ENCODE data around the gene AK5. TPM values are rescaled to one million over a fixed set of nuclear protein-coding genes. Genes with fewer than 3 reads are reported as not detected.

AK5 gene
- total RNA-seq, 2 donors from 2014 or later = 1.2 TPM; not detected in 1

GRCh38 chr1:77378723-77379535 lies 97.1 kb downstream of the AK5 start:
- no peak overlapping the region for H3K27ac Mint-ChIP-seq
- no peaks in the 10 kb centered on the region for H3K4me1 Mint-ChIP-seq (ENCODE audit: low read depth in 2 of 2)
- ATAC-seq (no peak), DNase-seq (ENCODE audit: low spot score) (no peak)
- H3K9me3 Mint-ChIP-seq = no peaks in the 10 kb centered on the region
- no peaks in the 10 kb centered on the region for H3K36me3 Mint-ChIP-seq
- H3K27me3 Mint-ChIP-seq = no peaks in the 10 kb centered on the region
- H3K4me3 Mint-ChIP-seq = no peak overlapping the region

GRCh38 chr1:77382366-77382765 lies 100.5 kb downstream of the AK5 start:
- no peak for ATAC-seq
- no peaks in the 10 kb centered on the region for H3K36me3 Mint-ChIP-seq
- DNase-seq (ENCODE audit: low spot score) = no peak
- H3K4me3 Mint-ChIP-seq = no peak overlapping the region
- H3K4me1 Mint-ChIP-seq (ENCODE audit: low read depth in 2 of 2) = no peaks in the 10 kb centered on the region
- H3K27me3 Mint-ChIP-seq = no peaks in the 10 kb centered on the region
- no peaks in the 10 kb centered on the region for H3K9me3 Mint-ChIP-seq
- no peak overlapping the region for H3K27ac Mint-ChIP-seq

- Mint-ChIP-seq H3K4me3 (no peak overlapping the region), H3K36me3 (no peaks in the 10 kb centered on the region), H3K9me3 (no peaks in the 10 kb centered on the region), H3K4me1 (ENCODE audit: low read depth in 2 of 2) (peaks cover 0 to 2% of the 10 kb centered on the region in 2 donors), H3K27ac (no peak overlapping the region), H3K27me3 (no peaks in the 10 kb centered on the region)
- DNase-seq (ENCODE audit: low spot score) (no peak), ATAC-seq (no peak)
Observed at GRCh38 chr1:77383236-77383635, 101.4 kb downstream of the AK5 start.

DNA sequence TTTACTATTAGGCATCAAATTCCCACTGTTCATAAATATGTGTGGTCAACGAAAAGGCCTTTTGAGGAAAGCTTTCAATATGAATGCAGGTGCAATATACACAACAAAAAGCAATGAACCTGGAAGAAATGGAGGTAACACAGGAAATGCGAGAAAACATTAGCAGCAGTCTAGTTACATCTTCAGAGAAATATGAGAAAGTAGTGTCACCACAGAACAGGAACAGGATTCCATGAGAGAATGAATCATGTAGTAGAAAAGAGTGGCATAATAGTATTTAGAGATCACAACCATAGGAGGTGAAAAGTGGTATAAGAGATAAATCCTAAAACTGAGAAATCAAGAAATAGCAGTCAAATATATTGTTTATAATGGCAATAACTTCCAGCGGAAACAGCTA lies 103.7 kb downstream of the AK5 start:
- DNase-seq (ENCODE audit: low spot score) (no peak), ATAC-seq (no peak)
- H3K4me1 Mint-ChIP-seq (ENCODE audit: low read depth in 2 of 2) = peaks cover 0 to 8% of the 10 kb centered on the region in 2 donors
- H3K36me3 Mint-ChIP-seq = no peaks in the 10 kb centered on the region
- H3K27ac Mint-ChIP-seq = no peak overlapping the region
- H3K9me3 Mint-ChIP-seq = no peaks in the 10 kb centered on the region
- no peak overlapping the region for H3K4me3 Mint-ChIP-seq
- H3K27me3 Mint-ChIP-seq = peaks cover 0 to 2% of the 10 kb centered on the region in 2 donors

- H3K9me3 Mint-ChIP-seq = no peaks in the 10 kb centered on the region
- ATAC-seq (no peak), DNase-seq (ENCODE audit: low spot score) (no peak)
- peaks cover 0 to 2% of the 10 kb centered on the region in 2 donors for H3K27me3 Mint-ChIP-seq
- H3K27ac Mint-ChIP-seq = no peak overlapping the region
- H3K4me1 Mint-ChIP-seq (ENCODE audit: low read depth in 2 of 2) = peaks cover 0 to 8% of the 10 kb centered on the region in 2 donors
- H3K4me3 Mint-ChIP-seq = no peak overlapping the region
- H3K36me3 Mint-ChIP-seq = no peaks in the 10 kb centered on the region
Observed at GRCh38 chr1:77386276-77386675, 104.5 kb downstream of the AK5 start.

- ATAC-seq = no peak
- H3K27me3 Mint-ChIP-seq = peaks cover 0 to 2% of the 10 kb centered on the region in 2 donors
- DNase-seq (ENCODE audit: low spot score) = no peak
- H3K4me3 Mint-ChIP-seq = no peak overlapping the region
- H3K27ac Mint-ChIP-seq = no peak overlapping the region
- no peaks in the 10 kb centered on the region for H3K36me3 Mint-ChIP-seq
- H3K9me3 Mint-ChIP-seq = no peaks in the 10 kb centered on the region
- H3K4me1 Mint-ChIP-seq (ENCODE audit: low read depth in 2 of 2) = peaks cover 0 to 8% of the 10 kb centered on the region in 2 donors
Observed at GRCh38 chr1:77387553-77387952, 105.7 kb downstream of the AK5 start.

DNA sequence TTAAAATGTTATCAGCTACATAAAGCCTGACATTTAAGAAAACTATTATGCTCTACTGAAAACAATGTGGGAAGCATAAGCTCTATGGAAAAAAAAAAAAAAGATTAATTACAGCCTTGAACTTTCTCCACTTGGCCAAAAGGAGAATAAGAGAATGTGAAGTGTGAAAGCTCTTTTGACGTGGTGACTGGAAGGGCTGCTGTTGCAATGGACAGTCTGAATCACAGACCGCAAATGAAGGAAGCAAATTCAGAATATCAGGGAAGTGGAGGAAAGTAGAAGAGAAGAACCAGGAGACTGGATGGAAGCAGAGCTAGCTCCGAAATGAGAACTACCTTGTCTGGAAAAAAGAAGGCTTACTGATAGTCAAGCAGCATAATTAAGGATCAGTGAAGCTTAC lies 106.8 kb downstream of the AK5 start:
- no peaks in the 10 kb centered on the region for H3K9me3 Mint-ChIP-seq
- DNase-seq (ENCODE audit: low spot score) (no peak), ATAC-seq (no peak)
- no peak overlapping the region for H3K27ac Mint-ChIP-seq
- H3K4me3 Mint-ChIP-seq = no peak overlapping the region
- no peaks in the 10 kb centered on the region for H3K36me3 Mint-ChIP-seq
- peaks cover 0 to 2% of the 10 kb centered on the region in 2 donors for H3K27me3 Mint-ChIP-seq
- peaks cover 0 to 8% of the 10 kb centered on the region in 2 donors for H3K4me1 Mint-ChIP-seq (ENCODE audit: low read depth in 2 of 2)

DNA sequence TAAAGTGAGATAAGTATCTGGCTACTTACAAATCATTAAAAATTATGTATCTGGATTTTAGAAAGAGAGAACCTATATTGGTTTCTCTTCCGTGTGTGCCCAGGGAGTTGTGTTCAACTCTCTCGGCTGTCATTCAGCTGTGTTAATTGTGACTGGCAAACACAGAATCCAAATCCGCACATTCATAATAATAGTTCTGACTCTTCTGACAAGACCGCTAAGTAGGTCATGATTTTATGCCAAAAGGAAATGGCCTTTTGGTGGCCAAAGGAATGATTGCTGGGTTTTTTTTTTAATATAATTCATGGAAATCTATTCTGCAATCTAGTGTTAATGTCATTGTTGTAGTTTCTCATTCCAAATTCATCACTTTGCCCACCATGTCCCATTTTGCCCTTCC lies 110.7 kb downstream of the AK5 start:
- H3K9me3 Mint-ChIP-seq = no peaks in the 10 kb centered on the region
- H3K27me3 Mint-ChIP-seq = peaks cover 0 to 6% of the 10 kb centered on the region in 2 donors
- H3K4me1 Mint-ChIP-seq (ENCODE audit: low read depth in 2 of 2) = peaks cover 0 to 8% of the 10 kb centered on the region in 2 donors
- H3K4me3 Mint-ChIP-seq = no peak overlapping the region
- no peaks in the 10 kb centered on the region for H3K36me3 Mint-ChIP-seq
- no peak for DNase-seq (ENCODE audit: low spot score)
- ATAC-seq = no peak
- no peak overlapping the region for H3K27ac Mint-ChIP-seq

GRCh38 chr1:77394166-77394565 lies 112.3 kb downstream of the AK5 start:
- DNase-seq (ENCODE audit: low spot score) (no peak), ATAC-seq (no peak)
- Mint-ChIP-seq H3K27me3 (peaks cover 0 to 5% of the 10 kb centered on the region in 2 donors), H3K4me3 (no peak overlapping the region), H3K9me3 (no peaks in the 10 kb centered on the region), H3K36me3 (no peaks in the 10 kb centered on the region), H3K4me1 (ENCODE audit: low read depth in 2 of 2) (peaks cover 0 to 2% of the 10 kb centered on the region in 2 donors), H3K27ac (no peak overlapping the region)

DNA sequence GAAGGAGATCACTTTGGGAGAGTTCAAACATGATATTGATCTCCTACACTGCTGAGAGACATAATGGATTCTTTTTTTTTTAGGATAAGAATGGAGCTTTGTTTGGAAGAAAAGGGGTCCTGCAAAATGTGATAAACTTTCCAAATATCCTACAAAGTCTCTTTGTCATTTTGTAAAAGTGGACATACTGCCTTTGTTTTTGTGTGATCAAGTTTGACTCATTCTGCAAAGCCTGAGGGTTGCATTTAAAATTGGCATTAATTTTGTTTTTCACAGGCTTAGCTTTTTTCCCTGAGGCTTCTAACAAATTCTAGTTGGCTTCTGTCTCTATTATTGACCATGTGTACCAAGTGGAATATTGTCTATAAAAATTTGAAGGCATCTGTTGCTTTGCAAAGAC lies 113.2 kb downstream of the AK5 start:
- peaks cover 0 to 3% of the 10 kb centered on the region in 2 donors for H3K27me3 Mint-ChIP-seq
- no peak overlapping the region for H3K4me3 Mint-ChIP-seq
- DNase-seq (ENCODE audit: low spot score) = no peak
- H3K4me1 Mint-ChIP-seq (ENCODE audit: low read depth in 2 of 2) = no peaks in the 10 kb centered on the region
- ATAC-seq = no peak
- no peak overlapping the region for H3K27ac Mint-ChIP-seq
- no peaks in the 10 kb centered on the region for H3K9me3 Mint-ChIP-seq
- H3K36me3 Mint-ChIP-seq = no peaks in the 10 kb centered on the region

GRCh38 chr1:77398152-77398551 lies 116.3 kb downstream of the AK5 start:
- DNase-seq (ENCODE audit: low spot score) (no peak), ATAC-seq (no peak)
- no peaks in the 10 kb centered on the region for H3K36me3 Mint-ChIP-seq
- no peaks in the 10 kb centered on the region for H3K9me3 Mint-ChIP-seq
- no peak overlapping the region for H3K27ac Mint-ChIP-seq
- no peak overlapping the region for H3K4me3 Mint-ChIP-seq
- peaks cover 0 to 3% of the 10 kb centered on the region in 2 donors for H3K27me3 Mint-ChIP-seq
- no peaks in the 10 kb centered on the region for H3K4me1 Mint-ChIP-seq (ENCODE audit: low read depth in 2 of 2)

DNA sequence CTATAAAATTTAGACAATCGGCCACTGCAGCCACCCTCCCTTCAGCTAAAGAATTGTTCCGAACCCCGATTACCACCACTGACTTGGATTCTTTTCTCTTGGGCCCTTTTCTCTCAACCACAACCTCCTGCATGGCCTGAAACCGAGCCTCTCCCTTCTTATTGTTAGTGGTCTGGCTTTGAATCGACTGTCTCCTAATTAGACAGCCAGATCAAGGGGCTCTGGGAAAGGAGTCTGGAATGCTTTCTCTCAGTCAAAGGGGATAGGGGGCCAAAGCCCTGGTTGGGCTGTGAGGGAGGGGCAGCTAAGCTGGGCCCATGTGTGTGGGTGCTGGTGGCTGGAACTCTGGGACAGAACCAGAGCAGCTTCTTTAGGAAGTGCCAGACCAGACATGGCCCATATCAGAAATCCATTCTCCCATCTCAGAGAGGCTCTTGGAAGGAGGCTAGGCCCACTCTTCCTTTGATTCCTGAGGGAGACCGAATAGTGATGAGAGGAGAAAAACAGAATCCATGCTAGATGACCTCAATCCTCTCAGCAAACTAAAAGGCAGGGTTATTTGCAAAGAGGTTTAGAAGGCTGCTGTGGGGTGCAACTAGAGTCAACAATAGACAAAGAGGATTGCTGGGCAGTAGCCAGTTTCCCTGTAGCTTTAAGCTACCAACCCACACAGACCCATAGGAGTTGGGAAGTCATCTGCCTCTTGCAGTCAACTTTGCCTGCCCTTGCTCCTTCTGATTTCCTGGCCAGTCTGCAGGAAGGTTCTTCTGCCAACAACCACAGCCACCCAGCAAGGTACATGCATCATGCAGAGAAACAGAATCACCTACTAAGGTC lies 117.6 kb downstream of the AK5 start:
- DNase-seq (ENCODE audit: low spot score) (no peak), ATAC-seq (no peak)
- Mint-ChIP-seq H3K27ac (no peak overlapping the region), H3K9me3 (no peaks in the 10 kb centered on the region), H3K4me3 (no peak overlapping the region), H3K4me1 (ENCODE audit: low read depth in 2 of 2) (no peaks in the 10 kb centered on the region), H3K27me3 (no peaks in the 10 kb centered on the region), H3K36me3 (peaks cover 5% of the 10 kb centered on the region)

- H3K4me3 Mint-ChIP-seq = no peak overlapping the region
- no peak overlapping the region for H3K27ac Mint-ChIP-seq
- H3K27me3 Mint-ChIP-seq = no peaks in the 10 kb centered on the region
- DNase-seq (ENCODE audit: low spot score) (no peak), ATAC-seq (no peak)
- peaks cover 5% of the 10 kb centered on the region for H3K36me3 Mint-ChIP-seq
- H3K9me3 Mint-ChIP-seq = no peaks in the 10 kb centered on the region
- no peaks in the 10 kb centered on the region for H3K4me1 Mint-ChIP-seq (ENCODE audit: low read depth in 2 of 2)
Observed at GRCh38 chr1:77400781-77401180, 119.0 kb downstream of the AK5 start.

- ATAC-seq = no peak
- H3K9me3 Mint-ChIP-seq = no peaks in the 10 kb centered on the region
- H3K36me3 Mint-ChIP-seq = peaks cover 5% of the 10 kb centered on the region
Observed at GRCh38 chr1:77401384-77401783, 119.6 kb downstream of the AK5 start.

More at GRCh38 chr1:77401384-77401783, 119.6 kb downstream of the AK5 start:
- Mint-ChIP-seq H3K4me1 (ENCODE audit: low read depth in 2 of 2) (peaks cover 0 to under 1% of the 10 kb centered on the region in 2 donors), H3K27ac (no peak overlapping the region), H3K4me3 (no peak overlapping the region), H3K27me3 (peaks cover 0 to 3% of the 10 kb centered on the region in 2 donors)
- DNase-seq (ENCODE audit: low spot score) = no peak

Measured in natural killer cell treated with Interleukin-12 subunit alpha and Interleukin-12 subunit beta and Interleukin-15 and Interleukin-18, amount 100 ng/mL, for 72 hours (primary cell).